Transverse colon (tissue), 3 donors: ENCODE data around the gene VAV1.

ENCODE experiments used
- POLR2A ChIP-seq: fragments of 450-650 bp; IDR thresholded peaks from one replicate; pipeline ENCODE4 v1.6.1; 2016; ENCODE audit warnings: antibody characterized with exemption, mild to moderate bottlenecking, moderate library complexity
- TF ChIP-seq, protein P1 (sequence below), 5 experiments: fragments of 200-600 bp in 3 of 5; fragments of 450-650 bp in 2 of 5; sonication (generic) in 3 of 5; IDR thresholded peaks; 1 replicate in 2 of 5; 2 replicates in 3 of 5; pipeline ENCODE4 v1.5.1; 2016 to 2017; ENCODE audit warnings: antibody characterized with exemption in 5 of 5, inconsistent platforms in 3 of 5, mild to moderate bottlenecking in 2 of 5, moderate library complexity in 1 of 5

DNA sequence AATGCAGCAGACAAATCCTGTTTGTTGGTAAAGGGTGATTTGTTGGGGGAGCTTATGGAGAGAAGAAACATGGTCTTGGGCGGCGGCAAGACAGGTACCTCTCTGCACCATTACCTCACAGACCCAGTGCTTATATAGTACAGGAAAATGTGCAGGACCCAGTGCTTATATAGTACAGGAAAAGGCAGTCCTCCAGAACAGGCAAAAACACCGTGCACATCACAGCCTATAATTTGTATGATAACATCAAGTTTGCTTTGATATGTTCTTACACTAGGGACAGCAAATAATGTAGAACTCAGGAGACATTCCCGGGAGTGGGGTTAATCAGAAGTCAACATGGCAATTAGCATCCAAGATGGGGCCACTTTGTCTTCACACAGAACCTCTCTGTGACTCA, 20.9 kb downstream of the VAV1 start:
- TF ChIP-seq, protein P1, sequence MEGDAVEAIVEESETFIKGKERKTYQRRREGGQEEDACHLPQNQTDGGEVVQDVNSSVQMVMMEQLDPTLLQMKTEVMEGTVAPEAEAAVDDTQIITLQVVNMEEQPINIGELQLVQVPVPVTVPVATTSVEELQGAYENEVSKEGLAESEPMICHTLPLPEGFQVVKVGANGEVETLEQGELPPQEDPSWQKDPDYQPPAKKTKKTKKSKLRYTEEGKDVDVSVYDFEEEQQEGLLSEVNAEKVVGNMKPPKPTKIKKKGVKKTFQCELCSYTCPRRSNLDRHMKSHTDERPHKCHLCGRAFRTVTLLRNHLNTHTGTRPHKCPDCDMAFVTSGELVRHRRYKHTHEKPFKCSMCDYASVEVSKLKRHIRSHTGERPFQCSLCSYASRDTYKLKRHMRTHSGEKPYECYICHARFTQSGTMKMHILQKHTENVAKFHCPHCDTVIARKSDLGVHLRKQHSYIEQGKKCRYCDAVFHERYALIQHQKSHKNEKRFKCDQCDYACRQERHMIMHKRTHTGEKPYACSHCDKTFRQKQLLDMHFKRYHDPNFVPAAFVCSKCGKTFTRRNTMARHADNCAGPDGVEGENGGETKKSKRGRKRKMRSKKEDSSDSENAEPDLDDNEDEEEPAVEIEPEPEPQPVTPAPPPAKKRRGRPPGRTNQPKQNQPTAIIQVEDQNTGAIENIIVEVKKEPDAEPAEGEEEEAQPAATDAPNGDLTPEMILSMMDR (IDR thresholded peaks at IDR 0.05): no peak
- no peak for TF ChIP-seq POLR2A
